HG03095 (cell line): ENCODE data around the gene HDAC4.

Source experiments
- ATAC-seq: cut with Tn5 transposase; IDR thresholded peaks from one replicate; pipeline ENCODE4 v1.9.1; 2021; ENCODE audit warnings: moderate library complexity; ENCODE audit not compliant: unreplicated experiment

The HDAC4 gene

GRCh38 chr2:239354132-239354790 is 46.6 kb downstream of the HDAC4 start:
- no peak for ATAC-seq

DNA sequence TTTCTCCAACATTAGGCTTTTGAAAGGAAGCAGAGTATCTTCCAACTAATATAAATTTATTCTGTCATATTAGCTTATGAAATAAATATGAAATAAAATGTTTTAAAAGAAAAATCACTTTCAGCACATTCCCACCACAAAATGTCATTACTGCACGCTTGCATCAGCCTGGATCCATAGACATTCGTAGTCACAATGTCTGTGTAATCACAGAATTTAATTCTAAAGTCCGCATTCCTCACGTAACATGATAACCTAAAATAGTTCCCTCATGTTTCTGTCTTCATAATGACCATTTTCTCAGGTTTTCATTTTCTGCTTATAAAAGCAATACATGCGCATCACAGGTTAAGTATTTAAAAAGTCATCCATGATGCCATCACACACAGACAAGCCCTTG is 47.1 kb downstream of the HDAC4 start:
- ATAC-seq = no peak

DNA sequence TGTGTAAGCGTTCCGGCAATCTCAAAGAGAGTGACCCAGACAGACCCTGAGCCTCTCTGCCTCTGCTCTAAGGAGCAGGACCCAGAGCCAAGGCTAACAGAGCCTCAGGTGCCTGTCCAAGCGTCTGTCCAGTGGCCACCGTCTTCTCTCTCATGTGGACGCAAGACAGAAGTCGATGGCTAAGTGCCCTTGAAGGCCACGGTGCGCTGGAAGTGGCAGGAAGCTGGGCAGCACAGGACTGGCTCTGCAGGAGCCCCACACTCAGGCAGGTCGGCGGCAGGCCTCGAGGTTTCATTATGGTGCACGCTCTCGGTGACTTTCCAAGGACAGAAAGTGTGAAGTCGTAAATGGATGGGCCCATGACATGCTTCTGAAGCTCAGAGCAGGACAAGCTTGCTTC is 49.1 kb downstream of the HDAC4 start:
- ATAC-seq = no peak

DNA sequence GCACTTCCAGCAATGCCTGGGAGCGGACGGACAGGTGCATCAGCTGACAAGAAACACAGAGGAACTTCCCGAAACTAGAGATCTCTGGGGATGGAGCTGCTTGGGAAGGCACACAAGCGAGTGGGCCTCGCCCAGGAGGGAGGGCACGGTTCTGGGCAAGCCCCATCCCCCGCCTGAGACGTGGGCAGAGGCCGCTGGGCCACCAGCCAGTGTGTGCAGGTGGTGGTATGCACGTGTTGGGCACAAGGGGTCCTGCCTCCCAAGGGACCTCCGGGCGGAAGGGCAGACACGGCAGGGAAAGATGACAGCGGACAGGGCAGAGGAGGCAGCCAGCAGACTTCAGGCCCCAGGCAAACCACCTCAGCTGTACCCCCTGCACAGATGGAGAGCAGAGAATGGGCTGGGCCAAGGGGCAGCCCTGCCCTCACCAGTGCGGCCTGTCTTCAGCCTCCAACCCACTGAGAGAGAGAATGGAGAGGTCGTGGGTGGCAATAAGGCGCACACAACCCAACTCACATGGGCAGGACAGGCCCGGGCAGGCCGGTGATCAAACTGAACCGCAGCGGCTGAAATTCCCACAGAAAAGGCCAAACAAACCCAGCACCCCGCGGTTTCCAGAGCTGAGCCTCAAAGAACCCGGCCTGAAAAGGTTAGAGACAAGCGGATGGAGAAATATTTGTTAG is 51.2 kb downstream of the HDAC4 start:
- no peak for ATAC-seq

- ATAC-seq = no peak
Observed at GRCh38 chr2:239348563-239349452, 52.0 kb downstream of the HDAC4 start.

- no peak for ATAC-seq
Observed at GRCh38 chr2:239346676-239347075, 54.1 kb downstream of the HDAC4 start.

GRCh38 chr2:239345251-239345650 is 55.6 kb downstream of the HDAC4 start:
- no peak for ATAC-seq

- ATAC-seq = no peak
Observed at GRCh38 chr2:239344857-239345216, 56.0 kb downstream of the HDAC4 start.

DNA sequence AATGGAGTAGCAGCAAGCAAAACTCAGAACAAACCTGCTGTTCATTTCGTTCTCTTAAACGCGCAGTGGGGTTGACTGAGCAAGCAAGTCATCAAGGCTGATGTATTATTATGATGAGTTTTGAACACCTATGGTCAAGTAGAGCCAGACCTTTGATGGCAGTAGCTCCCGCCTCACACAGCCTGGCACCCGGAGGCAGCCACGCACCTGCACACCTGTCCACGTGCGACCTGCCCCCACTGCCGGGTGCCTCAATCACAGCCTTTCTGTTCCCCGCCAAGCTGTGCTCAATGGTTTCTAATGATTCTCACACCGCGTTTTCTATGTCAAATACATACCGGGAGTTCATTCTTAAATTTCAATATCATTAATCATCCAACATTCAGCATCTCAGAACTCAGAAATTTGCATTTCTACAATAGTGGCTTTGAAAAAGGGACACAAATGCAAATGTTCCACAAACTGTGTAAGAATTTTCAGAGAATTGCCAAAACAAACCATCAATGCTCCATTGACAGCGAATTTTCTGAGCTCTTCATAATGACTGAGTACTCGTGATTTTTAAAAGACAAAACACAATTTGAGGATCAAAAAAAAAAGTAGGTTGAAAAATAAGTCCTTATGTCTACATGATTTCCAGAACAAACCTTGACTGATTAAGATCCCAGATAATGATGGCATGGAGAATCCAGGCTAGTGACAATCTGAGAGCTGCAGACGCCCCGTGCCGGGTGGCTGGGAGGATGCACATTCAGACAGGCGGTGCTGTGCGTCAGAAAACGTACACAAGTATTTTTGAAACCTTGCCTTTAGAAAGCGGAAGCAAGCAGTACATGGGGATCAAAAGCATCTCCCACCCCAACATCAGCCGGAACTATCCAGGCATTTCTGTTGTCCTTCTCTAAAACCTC is 56.6 kb downstream of the HDAC4 start:
- no peak for ATAC-seq

- no peak for ATAC-seq
Observed at GRCh38 chr2:239343460-239343859, 57.4 kb downstream of the HDAC4 start.

DNA sequence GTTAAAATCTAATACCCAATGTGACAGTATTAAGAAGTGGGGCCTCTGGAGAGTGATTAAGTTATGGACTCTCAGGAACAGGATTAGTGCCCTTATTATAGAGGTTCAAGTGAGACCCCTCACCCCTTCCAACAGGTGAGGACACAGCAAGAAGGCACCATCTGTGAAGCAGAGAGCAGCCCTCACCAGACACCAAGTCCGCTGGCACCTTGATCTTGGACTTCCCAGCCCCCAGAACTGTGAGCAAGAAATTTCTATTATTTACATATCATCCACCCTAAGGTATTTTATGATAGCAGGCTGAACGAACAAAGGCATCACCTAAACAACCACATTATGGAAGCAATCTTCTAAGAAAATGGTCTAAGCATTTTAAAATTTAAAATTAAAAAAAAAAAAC is 59.0 kb downstream of the HDAC4 start:
- no peak for ATAC-seq

- no peak for ATAC-seq
Observed at GRCh38 chr2:239341146-239341732, 59.6 kb downstream of the HDAC4 start.

DNA sequence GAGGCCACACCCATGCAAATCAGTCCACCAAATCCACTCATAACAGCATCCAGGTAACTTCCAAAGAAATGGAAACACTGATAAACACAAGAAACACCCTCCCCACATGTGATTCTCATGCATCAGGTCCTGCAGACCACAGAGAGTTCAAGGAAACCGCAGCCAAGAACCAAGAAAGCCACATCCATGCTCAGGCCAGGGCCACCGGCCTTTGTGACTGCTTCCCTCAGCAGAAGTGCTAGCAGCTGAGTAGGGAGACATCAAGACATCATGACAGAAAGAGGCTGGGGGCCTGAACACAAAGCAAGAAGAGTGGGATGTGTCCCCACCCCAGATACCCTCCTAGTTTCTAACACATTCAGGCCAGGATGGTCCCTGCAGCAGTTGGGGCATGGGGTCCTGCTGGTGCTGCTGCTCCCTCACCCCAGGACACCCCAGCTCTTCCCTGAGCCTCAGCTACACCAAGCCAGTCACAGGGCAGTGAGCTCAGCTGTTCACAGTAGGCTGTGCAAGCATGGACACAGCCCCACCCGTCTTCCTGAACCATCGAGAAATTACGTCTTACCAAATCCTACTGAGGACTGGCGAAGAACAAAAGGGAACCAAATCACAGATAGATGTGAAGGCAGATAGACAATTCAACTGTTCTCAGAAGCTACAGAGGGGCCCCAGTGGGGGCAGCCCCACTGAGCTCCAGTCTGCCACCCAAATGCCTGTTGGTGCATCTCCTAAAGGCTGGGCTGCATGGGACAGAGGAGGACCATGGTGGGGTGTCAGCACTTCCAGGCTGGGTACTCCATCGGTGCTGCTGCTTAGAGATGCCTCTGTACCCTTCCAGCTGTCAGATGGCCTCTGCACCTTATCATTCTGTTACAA is 60.9 kb downstream of the HDAC4 start:
- no peak for ATAC-seq

DNA sequence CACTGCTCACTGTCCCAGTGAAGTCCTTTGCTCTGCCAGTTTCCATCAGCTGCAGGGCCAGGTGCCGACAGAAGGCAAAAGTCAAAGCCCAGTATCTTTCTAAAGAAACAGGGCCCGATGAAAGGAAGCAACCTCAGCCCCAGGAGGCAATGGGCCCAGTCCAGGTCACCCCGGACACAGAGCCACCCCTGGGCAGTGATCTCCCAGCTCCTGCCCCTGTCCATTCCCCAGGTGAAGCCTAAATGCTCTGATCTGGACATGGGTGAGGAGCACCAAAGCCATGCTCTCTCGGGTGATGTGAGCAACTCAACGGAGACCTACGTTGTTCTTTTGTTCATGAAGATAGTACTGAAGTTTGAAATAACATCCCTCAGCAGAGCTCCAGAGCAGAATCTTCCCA is 61.6 kb downstream of the HDAC4 start:
- no peak for ATAC-seq

DNA sequence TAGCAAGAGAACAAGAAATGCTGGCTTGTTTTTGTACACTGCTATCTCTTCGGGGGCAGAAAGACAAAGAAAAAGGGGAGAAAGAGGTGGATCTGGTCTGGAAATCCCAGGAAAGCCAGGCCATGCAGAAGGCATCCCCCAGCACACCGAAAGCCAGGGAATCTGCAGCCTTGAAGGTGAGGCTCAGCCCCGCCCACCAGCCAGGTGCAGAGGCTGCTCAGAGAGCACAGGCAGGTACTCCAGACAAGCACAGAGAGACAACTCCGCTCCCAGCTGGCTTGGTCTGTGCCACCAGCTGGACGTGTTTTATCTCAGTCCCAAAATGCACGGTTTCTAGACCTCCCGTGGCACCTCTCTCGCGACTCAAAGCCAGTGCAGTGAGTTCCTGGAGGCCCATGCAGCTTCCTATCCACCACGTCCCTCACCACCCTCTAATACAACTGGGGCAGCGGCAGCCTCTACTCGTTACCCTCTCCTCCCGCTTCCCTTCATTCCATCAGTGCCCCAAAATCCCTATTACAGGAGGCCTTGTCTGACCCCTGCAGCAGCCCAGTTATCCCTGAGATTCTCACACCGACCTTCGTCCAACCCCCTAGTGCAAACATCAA is 62.8 kb downstream of the HDAC4 start:
- ATAC-seq = no peak

GRCh38 chr2:239337122-239337876 is 63.5 kb downstream of the HDAC4 start:
- ATAC-seq = no peak

DNA sequence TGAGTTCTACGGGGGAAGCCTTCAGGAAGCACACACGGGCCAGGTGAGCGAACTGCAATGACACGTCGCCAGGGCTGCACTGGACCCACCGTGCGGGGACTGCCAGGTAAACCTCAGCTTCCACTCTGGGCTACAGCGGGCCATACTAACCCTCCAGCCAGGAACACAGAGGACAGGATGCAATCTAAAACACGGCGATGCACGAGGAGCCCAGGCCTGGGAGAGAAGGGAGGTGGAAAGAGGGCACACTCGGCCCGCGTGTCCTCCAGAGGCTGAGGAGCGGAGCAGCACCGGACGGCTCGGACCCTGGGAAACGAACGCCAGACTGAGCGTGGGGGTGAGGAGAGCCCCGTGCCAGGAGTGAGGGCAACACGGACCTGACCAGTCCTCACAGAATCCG is 69.3 kb downstream of the HDAC4 start:
- no peak for ATAC-seq

DNA sequence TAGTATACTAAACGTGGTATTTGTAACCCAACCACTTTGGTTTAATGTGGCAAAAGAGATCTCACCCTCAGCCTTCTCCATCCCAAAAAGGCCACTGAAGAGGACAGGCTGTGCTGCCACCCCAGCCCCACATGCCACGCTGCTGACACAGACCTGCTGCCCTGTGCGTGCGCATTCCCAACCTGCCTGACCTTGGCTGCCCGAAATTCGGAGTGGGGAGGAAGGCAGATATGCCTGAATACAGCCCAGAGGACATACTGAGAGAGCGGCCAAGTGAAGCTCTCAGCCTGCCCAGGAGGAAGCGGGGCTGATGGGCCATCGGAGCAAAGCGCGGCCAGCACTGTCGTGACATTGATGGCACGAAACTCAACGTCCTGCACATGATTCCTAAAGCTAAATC is 70.0 kb downstream of the HDAC4 start:
- no peak for ATAC-seq
